ENCODE results near the gene DMD.

The DMD gene

DNA sequence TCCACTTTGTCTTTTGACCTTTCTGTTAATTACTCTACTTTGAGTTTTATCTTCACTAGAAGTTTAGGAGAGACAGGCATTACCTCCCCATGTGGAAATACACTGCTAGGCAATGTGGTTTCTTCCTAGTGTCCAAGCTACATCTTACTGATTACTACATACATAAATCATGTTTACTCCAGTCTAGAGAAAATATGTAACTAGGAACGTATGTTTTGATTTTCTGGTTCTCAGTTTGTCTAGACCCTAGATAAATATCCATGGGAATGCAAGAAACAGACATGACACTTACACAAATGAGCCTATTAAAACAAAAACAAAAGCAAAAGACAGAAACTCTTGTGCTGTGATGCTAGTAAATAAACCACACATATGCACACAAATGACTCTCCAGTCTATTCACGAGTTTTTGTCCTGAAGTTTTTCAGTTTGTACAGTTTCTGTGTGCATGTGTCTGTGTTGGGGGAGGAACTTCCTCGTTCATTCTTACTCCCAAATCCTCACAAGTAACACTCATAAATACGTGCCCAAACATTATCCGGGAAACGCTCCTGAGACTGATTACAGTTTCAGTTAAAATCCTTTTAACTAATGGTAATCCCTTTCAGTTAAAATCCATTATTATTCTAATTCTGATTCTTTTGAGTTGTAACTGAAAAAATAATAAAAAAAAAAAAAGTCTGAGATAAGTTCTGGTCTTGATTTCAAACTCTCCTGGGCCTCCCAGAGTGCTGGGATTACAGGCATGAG is 1856.0 kb downstream of the DMD start:
- no peak for DNase-seq (ENCODE audit: low read depth in 2 of 2)

DNA sequence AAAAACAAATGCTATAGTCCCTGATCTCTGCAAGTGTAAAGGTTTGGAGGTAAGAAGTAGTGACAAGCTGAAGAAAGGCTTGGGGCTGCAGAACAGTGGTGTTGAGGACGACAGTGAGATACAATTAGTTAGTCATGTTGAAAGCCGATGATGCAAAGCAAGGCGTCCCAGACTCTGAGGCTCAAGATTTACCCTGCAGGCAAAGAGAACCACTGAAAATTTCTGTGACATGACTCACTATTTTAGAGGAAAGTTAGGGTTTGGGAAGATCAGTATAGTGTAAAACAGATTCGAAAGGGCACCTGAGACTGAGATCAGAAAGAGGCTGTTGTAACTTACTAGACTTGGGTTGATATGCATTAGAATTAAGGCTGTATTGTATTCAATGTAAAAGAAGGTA is 1858.3 kb downstream of the DMD start:
- DNase-seq (ENCODE audit: low read depth in 2 of 2): no peak

DNA sequence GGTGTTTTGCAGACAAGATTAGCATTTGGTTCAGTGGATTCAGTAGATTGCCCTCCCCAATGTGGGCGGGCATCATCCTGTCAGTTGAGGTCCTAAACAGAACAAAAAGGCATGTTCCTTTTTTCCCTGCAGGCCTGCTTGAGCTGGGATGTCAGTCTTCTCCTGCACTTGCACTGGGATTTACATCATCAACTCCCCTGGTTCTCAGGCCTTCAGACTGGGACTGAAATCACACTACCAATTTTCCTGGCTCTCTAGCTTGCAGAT is 1860.6 kb downstream of the DMD start:
- no peak for DNase-seq (ENCODE audit: low read depth in 2 of 2)

DNA sequence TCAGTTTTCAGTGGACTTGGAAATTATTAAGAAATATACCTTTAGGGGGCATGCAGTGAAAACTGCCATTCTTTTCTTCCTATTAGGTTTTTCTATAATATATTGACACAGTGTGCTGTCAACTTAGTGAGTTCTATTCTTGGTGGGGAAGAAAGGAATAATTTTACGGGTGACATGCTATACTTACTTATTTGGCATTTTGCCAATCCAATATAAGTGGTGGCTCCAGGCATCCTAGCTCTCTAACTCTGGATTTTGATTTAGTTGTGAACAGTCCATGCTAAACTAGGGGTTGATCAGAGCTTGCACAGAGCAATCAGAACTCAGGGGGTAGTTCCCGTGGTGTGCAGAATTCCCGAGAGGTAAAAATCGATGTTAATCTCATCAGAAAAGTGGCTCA is 1861.8 kb downstream of the DMD start:
- DNase-seq (ENCODE audit: low read depth in 2 of 2): no peak

DNA sequence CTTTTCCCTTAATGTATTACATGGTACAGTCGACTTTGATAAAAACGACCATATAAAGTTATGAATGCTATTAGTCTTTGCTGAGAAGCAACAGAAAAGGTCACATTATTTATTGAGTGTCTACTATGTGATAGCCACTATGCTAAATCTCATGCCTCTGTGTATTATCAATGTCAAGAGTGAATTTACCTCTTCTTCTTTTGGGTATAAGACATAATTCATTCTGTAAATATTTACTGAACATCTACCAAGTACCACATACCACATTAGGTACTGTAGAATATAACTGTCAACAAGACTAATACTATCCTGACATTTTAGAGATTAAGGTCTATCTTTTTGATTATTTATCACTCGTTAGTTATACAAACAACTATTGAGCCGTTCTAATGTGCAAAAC is 1870.8 kb downstream of the DMD start:
- no peak for DNase-seq (ENCODE audit: low read depth in 2 of 2)

DNA sequence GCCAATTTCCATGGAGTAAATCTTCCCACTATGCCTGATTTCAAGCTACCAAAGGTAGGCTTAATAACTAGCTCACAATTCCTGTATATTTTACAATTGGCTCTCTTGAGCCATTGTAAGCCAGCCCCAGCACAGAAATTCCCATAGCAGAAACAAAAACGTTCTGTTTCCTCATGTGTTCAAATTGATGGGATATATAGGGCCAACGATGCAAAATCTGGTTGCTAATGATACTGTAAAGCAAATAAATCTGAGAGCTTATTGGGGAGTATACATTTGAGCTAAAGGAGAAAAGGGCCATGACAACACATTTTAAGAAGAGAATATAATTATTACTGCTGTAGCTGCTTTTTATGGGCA is 1872.4 kb downstream of the DMD start:
- DNase-seq (ENCODE audit: low read depth in 2 of 2): no peak

DNA sequence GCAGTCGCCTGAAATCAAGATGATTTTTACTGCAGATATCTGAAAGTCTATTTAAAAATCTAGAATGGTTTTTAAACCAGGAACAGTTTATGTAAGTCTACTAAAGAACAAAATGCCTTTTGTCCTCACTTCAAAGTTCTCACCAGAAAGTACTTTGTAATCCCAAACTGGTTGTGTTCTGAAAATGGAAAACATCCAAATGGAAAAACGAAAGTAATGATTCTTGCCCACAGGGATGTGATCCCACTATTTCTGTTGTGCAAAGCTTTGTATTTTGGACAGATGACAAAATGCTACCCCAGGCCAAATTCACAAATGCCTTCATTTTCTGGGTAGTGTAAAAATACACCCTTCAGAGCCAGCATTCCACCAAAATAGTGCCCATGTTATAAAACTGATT is 1874.0 kb downstream of the DMD start:
- no peak for DNase-seq (ENCODE audit: low read depth in 2 of 2)

DNA sequence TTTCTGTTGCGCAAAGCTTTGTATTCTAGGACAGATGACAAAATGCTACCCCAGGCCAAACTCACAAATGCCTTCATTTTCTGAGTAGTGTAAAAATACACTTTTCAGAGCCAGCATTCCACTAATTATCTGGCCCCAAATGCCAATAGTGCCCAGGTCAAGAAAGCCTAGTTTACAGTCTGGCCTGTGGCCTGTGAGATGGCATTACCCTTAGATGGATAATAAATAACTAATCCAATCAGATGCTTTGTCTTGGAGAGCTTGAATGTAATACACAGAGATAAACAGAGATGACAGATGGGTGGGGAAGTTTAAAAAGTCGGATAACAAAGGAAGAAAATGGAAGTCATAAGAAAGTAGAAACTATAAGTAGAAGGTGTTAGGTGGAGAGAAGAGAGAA is 1874.9 kb downstream of the DMD start:
- DNase-seq (ENCODE audit: low read depth in 2 of 2): no peak

DNA sequence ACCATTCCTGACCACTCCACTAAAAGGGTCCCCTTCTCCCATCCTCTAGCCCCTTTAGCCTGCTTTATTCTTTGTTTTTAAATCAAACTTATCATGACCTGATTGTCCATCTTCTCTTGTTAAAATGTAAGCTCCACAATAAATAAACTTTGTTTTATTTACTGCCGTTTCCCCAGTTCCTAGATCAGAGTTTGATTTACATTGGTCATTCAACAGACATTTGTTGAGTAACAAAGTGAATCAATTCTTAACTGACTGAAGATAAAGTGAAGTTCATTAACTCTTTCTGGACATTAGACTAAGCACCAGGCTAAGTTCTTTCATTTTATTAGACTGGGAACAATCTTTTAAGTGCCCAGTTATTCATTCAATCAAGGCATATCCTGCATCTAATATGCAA is 1876.4 kb downstream of the DMD start:
- no peak for DNase-seq (ENCODE audit: low read depth in 2 of 2)

DNA sequence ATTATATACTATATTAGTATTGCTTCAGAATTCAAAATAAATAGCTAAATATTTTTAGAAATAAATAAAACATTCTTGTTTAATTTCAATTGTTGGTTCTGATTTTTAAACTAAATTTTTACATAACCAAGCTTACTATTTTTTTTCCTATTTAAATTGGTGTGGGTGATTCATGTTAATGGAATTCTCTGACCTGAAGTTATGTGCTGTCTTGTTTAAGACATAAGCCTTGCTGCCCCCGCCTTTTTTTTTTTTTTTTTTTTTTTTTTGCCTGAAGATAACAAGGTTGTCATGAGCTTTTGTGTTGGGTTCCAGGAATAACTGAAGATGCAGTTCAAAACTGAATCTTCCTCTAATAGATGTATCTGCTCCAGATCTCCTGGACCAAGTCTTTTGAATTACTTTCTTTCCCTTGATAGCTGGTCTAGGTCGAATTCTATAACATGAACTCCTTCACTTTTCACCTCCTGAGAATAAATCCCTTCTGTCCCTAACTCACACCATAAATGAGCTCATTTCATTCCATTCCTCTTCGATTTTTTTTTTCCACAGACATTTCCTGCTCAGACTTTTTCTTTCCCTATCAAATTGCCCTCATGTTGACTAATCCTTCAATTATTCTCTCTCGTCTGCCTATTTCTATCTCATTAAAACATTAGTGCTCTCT is 1878.1 kb downstream of the DMD start:
- DNase-seq (ENCODE audit: low read depth in 2 of 2): no peak

DNA sequence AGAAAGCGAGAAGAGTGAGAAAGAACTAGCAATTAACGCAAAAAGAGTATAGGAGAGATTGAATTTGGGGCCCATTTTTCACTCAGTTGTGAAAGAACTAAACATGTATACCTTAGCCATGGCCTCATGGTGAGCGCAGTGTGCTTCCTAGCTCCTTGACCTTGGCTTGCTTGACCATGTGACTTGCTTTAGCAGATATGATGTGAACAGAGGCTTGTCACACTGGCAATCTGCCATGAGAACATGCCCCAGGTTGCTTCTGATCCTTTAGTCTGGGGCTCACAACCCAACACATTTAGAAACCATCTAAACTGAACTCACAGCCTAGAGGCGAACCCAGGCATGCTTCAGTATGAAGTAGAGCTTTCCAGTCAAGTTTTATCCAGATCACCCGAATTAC is 1879.4 kb downstream of the DMD start:
- DNase-seq (ENCODE audit: low read depth in 2 of 2): no peak

DNA sequence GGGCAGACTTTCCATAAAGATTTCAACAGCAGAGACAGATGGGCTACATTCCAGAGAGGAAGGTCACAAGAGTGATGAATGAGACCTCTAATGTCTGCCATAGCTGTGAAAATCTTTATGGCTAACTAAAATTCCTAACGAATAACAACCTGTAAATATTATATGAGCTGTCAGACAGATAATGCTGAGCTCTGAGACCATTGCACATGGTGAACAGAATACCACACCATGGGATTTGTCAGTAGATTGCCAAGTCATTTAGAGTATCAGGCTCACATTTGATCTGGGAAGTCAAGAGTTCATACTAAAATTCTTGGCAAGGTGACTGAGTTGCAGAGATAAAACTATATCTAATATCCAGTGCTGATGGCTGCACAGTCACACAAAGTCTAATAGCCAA is 1880.3 kb downstream of the DMD start:
- DNase-seq (ENCODE audit: low read depth in 2 of 2): no peak

DNA sequence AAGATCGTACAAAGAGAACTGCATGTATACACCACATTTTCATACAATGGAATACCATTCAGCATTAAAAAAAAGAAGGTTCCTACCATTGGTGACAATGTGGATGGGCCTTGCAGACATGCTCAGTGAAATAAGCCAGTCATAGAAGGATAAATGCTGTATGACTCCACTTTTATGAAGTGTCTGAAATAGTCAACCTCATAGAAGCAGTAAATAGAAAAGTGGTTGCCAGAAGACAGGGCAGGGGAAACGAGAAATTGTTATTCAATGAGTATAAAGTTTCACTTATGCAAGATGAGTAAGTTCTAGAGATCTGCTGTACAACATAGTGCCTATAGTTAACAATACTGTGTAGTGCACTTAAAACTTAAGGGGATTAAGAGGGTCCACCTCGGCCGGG is 1882.1 kb downstream of the DMD start:
- DNase-seq (ENCODE audit: low read depth in 2 of 2): no peak

DNA sequence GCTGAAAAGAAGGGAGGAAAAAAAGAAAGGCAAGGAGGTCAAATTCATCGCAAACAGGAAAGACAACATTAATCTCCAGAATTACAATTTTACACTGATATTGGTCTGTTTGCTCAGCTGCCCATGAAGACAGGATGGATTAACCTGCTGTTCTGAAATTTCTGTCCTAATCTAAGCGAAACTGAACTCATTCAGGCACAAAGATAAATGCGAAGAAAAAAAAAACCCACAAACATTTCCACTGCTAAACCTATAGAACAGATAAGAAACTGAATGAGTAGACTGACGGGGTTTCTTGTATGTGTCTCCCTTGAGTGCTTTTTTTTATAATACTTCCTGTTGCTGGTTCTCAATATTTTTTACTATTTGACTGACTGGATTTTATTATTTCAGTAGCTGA is 1887.7 kb downstream of the DMD start:
- no peak for DNase-seq (ENCODE audit: low read depth in 2 of 2)

DNA sequence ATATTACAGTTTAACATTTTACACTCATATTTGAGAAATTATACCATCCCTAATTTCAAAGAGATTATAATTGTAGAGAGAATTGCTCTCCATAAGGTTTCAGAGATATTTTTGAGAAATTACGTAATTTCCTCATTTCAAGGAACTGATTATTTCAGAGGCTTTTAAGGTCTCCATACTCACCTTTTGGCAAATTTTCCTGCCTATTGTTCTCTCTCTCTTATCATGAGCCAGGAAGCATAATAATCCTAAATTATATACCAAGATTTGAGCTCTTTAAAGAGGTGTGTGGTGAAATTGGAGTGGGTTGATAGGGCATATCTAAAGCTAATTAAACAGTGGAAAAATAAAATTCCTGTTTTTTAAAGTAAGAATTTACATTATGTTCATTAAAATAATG is 1890.6 kb downstream of the DMD start:
- DNase-seq (ENCODE audit: low read depth in 2 of 2): no peak

DNA sequence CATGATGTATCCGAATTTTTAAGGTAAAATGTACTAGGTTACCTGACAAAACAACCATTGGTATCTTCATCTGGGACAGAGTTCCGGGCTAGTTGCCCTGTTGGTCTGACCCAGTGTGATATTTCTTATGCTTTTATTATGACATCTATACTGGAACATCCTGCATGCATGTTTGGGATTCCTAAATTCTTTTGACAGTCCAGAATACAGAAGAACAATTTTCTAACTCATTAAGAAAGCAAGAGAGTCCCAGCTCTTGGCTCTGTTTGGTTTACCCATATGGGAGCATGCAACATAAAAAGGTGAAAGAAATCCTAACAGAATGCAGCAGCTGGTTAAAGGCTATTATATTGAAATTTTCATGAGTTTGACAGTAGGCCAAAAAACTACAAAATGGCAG is 1891.8 kb downstream of the DMD start:
- DNase-seq (ENCODE audit: low read depth in 2 of 2): no peak

DNA sequence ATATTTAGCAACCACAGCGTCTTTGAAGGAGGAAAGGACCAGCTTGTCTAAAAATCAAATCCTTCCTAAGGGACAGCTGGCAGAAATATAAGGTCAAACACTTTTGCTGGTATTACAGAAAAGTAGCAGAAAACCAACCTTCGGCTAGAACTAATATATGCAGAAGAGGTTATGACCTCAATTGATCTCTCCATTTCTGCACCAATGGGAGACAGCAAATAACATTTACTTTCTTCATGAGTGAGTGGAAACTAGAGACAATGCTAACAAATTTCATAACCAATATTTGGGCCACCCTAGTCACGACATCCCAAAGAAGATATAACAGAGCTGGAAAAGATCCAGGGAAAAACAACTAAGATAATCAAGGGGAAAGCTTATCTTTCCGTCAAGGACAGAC is 1892.5 kb downstream of the DMD start:
- no peak for DNase-seq (ENCODE audit: low read depth in 2 of 2)

DNA sequence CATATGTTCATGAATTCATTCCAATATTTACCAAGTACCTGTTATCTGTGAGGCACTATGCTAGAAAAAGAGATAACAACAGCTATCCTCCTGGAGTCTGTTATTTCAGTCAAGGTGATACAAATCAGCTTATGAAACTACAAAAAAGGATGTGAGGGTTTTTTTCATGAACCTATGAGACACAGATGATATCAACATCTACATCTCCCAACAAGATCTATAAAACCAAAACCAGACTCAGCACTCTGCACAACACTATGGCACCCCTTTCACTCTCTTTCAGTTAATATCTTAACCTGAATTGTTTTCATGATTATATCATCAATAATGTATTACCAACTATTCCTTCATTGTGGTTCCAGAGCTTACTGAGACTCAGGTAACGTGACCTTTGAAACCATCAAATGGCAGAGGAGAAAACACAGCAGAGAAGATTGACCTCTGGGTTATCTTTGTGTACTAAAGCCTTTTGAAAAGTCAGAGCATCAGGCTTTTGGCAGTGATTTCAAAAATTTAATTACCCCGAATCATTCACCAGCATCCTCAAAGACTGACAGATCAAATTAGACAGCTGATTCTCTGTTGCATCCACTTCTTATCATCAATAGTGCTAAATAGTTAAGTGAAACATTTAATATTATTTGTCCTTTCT is 1894.9 kb downstream of the DMD start:
- DNase-seq (ENCODE audit: low read depth in 2 of 2): no peak

DNA sequence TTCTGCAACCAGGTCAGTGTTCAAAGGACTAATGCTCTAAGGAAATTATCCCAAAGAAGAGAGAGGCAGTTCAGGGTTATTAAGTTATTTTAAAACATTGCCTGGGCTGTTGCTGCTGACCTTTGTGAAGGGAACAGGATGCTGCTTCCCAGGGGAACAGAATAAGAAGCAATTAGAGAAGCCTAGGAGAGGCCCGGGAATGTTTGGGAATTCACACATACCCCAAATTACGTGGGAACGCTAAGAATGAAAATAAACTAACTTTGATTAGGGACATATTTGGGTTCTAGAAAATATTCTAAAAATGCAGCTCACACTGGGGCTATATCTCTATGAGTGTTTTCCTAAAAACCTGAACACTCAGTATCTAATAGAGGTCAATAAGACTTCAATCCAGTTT is 1896.4 kb downstream of the DMD start:
- DNase-seq (ENCODE audit: low read depth in 2 of 2): no peak

DNA sequence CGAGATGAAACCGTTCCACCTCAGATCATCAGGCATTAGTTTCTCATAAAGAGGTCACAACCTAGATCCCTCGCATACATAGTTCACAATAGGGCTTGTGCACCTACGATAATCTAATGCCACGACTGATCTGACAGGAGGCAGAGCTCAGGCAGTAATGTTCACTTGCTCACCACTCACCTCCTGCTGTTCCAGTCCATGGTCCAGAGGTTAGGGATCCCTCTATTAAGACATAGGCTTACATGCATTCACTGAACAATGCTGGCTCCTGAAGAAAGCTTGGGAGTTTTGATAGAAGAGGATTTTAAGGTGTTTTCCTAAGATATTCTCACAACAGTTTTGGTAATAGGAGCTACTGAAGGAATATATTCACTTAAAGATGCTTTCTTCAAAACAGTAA is 1903.4 kb downstream of the DMD start:
- DNase-seq (ENCODE audit: low read depth in 2 of 2): no peak

DNA sequence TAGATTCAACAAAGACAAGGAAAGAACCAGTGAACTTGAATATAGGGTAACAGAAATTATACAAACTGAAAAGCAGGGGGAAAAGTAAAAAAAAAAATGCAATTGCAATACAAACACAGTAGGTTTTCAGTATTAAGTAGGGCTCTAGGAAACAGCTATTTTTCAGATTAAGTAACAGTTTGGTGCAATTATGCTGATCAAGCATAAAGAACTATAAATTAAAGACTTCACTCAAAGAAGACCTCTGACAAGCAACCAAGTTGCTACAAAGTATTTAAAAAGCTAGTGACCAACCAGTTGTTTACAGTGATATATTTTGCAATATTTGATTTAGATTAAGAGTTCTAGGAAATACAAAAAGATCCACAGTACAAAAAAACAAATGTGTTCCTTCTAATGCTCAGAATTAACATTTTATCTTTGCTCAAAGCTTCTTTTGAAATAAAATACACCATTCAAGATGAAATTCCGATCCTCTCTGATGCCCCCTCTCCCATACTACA is 1908.7 kb downstream of the DMD start:
- no peak for DNase-seq (ENCODE audit: low read depth in 2 of 2)

DNA sequence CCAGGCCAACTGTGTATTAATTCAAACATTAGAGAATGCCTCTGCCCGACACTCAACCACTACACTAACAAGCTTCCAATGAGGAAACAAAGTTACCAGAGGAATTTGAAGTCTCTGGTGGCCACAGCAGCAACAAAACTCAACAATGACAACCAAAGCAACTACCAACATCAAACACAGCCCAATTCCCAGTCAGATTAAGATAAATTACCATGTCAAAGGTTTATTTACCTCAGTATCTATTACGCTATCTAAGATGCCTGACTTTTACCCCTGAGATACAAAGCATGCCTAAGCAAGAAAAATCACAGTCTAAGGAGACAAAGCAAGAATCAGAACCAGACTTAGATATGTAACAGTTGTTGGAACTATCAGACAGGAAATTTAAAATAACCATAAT is 1909.4 kb downstream of the DMD start:
- DNase-seq (ENCODE audit: low read depth in 2 of 2): no peak

DNA sequence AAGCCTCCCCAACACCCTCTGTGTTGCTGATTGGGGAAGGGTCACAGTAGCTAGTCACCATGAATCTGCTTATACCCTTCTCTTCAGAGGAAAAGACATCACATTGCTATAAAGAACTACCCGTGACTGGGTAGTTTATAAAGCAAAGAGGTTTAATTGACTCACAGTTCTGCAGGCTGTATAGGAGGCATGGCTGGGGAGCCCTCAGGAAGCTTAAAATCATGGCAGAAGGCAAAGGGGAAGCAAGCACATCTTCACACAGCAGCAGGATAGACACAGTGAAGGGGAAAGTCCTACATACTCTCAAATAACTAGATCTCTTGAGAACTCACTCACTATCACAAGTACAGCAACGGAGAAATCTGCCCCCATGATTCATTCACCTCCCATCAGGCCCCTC is 1910.1 kb downstream of the DMD start:
- DNase-seq (ENCODE audit: low read depth in 2 of 2): no peak

DNA sequence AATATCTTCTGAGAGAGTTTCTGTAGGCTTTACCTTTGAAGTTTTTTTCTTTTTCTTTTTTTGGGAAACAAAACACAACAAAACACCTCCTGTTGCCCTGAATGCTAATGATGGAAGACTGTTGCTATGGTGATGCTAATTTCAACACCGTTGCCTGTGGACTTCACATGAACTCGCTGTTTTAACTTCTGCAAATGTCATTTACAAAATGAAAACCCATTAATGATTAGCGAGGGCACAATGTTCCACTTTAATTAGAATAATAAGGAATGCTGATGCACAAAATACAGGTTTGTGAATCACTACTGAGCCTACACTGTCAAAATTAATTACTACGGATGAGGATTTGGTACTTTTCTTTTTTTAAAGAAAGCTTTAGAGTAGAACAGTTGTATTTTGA is 1912.4 kb downstream of the DMD start:
- DNase-seq (ENCODE audit: low read depth in 2 of 2): no peak

All from stimulated activated CD4-positive, alpha-beta T cell treated with anti-CD3 and anti-CD28 coated beads, Interleukin-1b, Interleukin-23, amount 100 ng/mL, for 1 hour (primary cell).